ENCODE measurements around the gene VWA2. TPM values are rescaled to one million over a fixed set of nuclear protein-coding genes. Genes with fewer than 3 reads are reported as not detected.

VWA2 gene
- total and polyA plus RNA-seq, 4 donors = 1.6 to 18.3 (median 8.4) TPM

GRCh38 chr10:114288424-114289095, 49.5 kb downstream of the VWA2 start:
- Histone ChIP-seq H3K9ac (ENCODE audit: insufficient read depth in 1 of 2, low read length in 2 of 2) (no peak overlapping the region), H3K36me3 (ENCODE audit: control insufficient read depth in 4 of 4, insufficient read depth in 4 of 4, low read length in 4 of 4) (peaks cover 0 to 3% (median 1%) of the 10 kb centered on the region in 4 donors), H3K27me3 (ENCODE audit: control insufficient read depth in 3 of 3, insufficient read depth in 3 of 3, low read length in 2 of 3) (no peaks in the 10 kb centered on the region), H3K9me3 (ENCODE audit: control insufficient read depth in 4 of 4, insufficient read depth in 3 of 4, low read length in 3 of 4) (no peaks in the 10 kb centered on the region), H3K27ac (ENCODE audit: low read depth in 1 of 2, low read length in 1 of 2) (no peak overlapping the region), H3K4me3 (no peak overlapping the region), H3K4me1 (ENCODE audit: control insufficient read depth in 5 of 5, insufficient read depth in 5 of 5, low read length in 5 of 5) (peaks cover 0 to 9% (median 0%) of the 10 kb centered on the region in 5 donors)
- ATAC-seq (ENCODE audit: insufficient read depth, low FRiP score) (no peak), DNase-seq (peak in 1 of 3 donors; percentile 16)
- 66 to 71% methylated on average over 11 of the region's 11 CpGs for WGBS, 2 donors
- no peak for TF ChIP-seq CTCF (IDR thresholded peaks at IDR 0.05; ENCODE audit: control extremely low read depth, extremely low read depth)

- H3K27me3 ChIP-seq (ENCODE audit: control insufficient read depth in 3 of 3, insufficient read depth in 3 of 3, low read length in 2 of 3) = no peaks in the 10 kb centered on the region
- no peak overlapping the region for H3K9ac ChIP-seq (ENCODE audit: insufficient read depth in 1 of 2, low read length in 2 of 2)
- H3K9me3 ChIP-seq (ENCODE audit: control insufficient read depth in 4 of 4, insufficient read depth in 3 of 4, low read length in 3 of 4) = no peaks in the 10 kb centered on the region
- ATAC-seq (ENCODE audit: insufficient read depth, low FRiP score) = no peak
- peaks cover 0 to 3% (median 1%) of the 10 kb centered on the region in 4 donors for H3K36me3 ChIP-seq (ENCODE audit: control insufficient read depth in 4 of 4, insufficient read depth in 4 of 4, low read length in 4 of 4)
- no peak for DNase-seq
- TF ChIP-seq CTCF (IDR thresholded peaks at IDR 0.05; ENCODE audit: control extremely low read depth, extremely low read depth) = no peak
- H3K27ac ChIP-seq (ENCODE audit: low read depth in 1 of 2, low read length in 1 of 2) = no peak overlapping the region
- peaks cover 0 to 9% (median 0%) of the 10 kb centered on the region in 5 donors for H3K4me1 ChIP-seq (ENCODE audit: control insufficient read depth in 5 of 5, insufficient read depth in 5 of 5, low read length in 5 of 5)
- H3K4me3 ChIP-seq = no peak overlapping the region
- WGBS, 2 donors = 93 to 96% methylated on average over 16 of the region's 16 CpGs
Observed at GRCh38 chr10:114289096-114289436, 50.0 kb downstream of the VWA2 start.

GRCh38 chr10:114290038-114290437, 51.0 kb downstream of the VWA2 start:
- peaks cover 0 to 9% (median 0%) of the 10 kb centered on the region in 5 donors for H3K4me1 ChIP-seq (ENCODE audit: control insufficient read depth in 5 of 5, insufficient read depth in 5 of 5, low read length in 5 of 5)
- peaks cover 0 to 6% (median 2%) of the 10 kb centered on the region in 4 donors for H3K36me3 ChIP-seq (ENCODE audit: control insufficient read depth in 4 of 4, insufficient read depth in 4 of 4, low read length in 4 of 4)
- no peak overlapping the region for H3K9ac ChIP-seq (ENCODE audit: insufficient read depth in 1 of 2, low read length in 2 of 2)
- no peak for ATAC-seq (ENCODE audit: insufficient read depth, low FRiP score)
- no peaks in the 10 kb centered on the region for H3K27me3 ChIP-seq (ENCODE audit: control insufficient read depth in 3 of 3, insufficient read depth in 3 of 3, low read length in 2 of 3)
- no peak overlapping the region for H3K27ac ChIP-seq (ENCODE audit: low read depth in 1 of 2, low read length in 1 of 2)
- no peak for DNase-seq
- TF ChIP-seq CTCF (IDR thresholded peaks at IDR 0.05; ENCODE audit: control extremely low read depth, extremely low read depth) = no peak
- peaks cover 0 to 1% (median 0%) of the 10 kb centered on the region in 4 donors for H3K9me3 ChIP-seq (ENCODE audit: control insufficient read depth in 4 of 4, insufficient read depth in 3 of 4, low read length in 3 of 4)
- no peak overlapping the region for H3K4me3 ChIP-seq
- 95 to 97% methylated on average over 10 of the region's 10 CpGs for WGBS, 2 donors
